Pulmonary artery endothelial cell (primary cell): ENCODE measurements around the gene GIMAP1. TPM values are rescaled to one million over a fixed set of nuclear protein-coding genes. Genes with fewer than 3 reads are reported as not detected.

ENCODE experiments used
- DNase-seq: peaks from one replicate; pipeline ENCODE4 v3.0.0-alpha.2; 2011; ENCODE audit warnings: low read depth, low spot score
- total RNA-seq: library from RNA; depleted of rRNA; stranded (reverse); fragments of >200 nt; gene quantifications from 2 replicates; pipeline ENCODE4 v1.2.3, GENCODE V29; 2014

GIMAP1 gene
- total RNA-seq, 1 donor from 2014 or later, result 13.5 TPM

- DNase-seq, result no peak
Measured at GRCh38 chr7:150721970-150722373, 5.6 kb downstream of the GIMAP1 start.

GRCh38 chr7:150722431-150722931, 6.1 kb downstream of the GIMAP1 start:
- peak; percentile 36 for DNase-seq

GRCh38 chr7:150723467-150723866, 7.1 kb downstream of the GIMAP1 start:
- no peak for DNase-seq

GRCh38 chr7:150727381-150727780, 11.0 kb downstream of the GIMAP1 start:
- DNase-seq, result no peak

GRCh38 chr7:150728011-150728410, 11.6 kb downstream of the GIMAP1 start:
- DNase-seq, result no peak

- no peak for DNase-seq
Measured at GRCh38 chr7:150728609-150729008, 12.2 kb downstream of the GIMAP1 start.

GRCh38 chr7:150731916-150732315, 15.5 kb downstream of the GIMAP1 start:
- no peak for DNase-seq

GRCh38 chr7:150732786-150733481, 16.5 kb downstream of the GIMAP1 start:
- no peak for DNase-seq

GRCh38 chr7:150733482-150734095, 17.2 kb downstream of the GIMAP1 start:
- DNase-seq, result no peak

GRCh38 chr7:150734254-150734653, 17.8 kb downstream of the GIMAP1 start:
- DNase-seq, result no peak

GRCh38 chr7:150735596-150736358, 19.4 kb downstream of the GIMAP1 start:
- no peak for DNase-seq

GRCh38 chr7:150736864-150737263, 20.5 kb downstream of the GIMAP1 start:
- no peak for DNase-seq

GRCh38 chr7:150737265-150738055, 21.0 kb downstream of the GIMAP1 start, which contains the start of gene GIMAP5:
Gene GIMAP5 (plus strand): TSS chr7:150737418. CDS start chr7:150740885, 3,467 bp downstream.
- no peak for DNase-seq

GRCh38 chr7:150738092-150738491, 21.7 kb downstream of the GIMAP1 start:
- no peak for DNase-seq

- DNase-seq, result peak; percentile 19
Measured at GRCh38 chr7:150738591-150739001, 22.2 kb downstream of the GIMAP1 start.

GRCh38 chr7:150739033-150739432, 22.6 kb downstream of the GIMAP1 start:
- no peak for DNase-seq

- DNase-seq, result no peak
Measured at GRCh38 chr7:150740053-150740452, 23.6 kb downstream of the GIMAP1 start.

GRCh38 chr7:150742286-150742968, 26.0 kb downstream of the GIMAP1 start:
- no peak for DNase-seq

- DNase-seq, result no peak
Measured at GRCh38 chr7:150744041-150744656, 27.7 kb downstream of the GIMAP1 start.

- DNase-seq, result no peak
Measured at GRCh38 chr7:150745086-150745485, 28.7 kb downstream of the GIMAP1 start.
